Hepatocyte (in vitro differentiated cells): ENCODE measurements around the gene RAB40A. TPM values are rescaled to one million over a fixed set of nuclear protein-coding genes. Genes with fewer than 3 reads are reported as not detected.

Experiments
- DNase-seq: peaks from one replicate; pipeline ENCODE4 v3.0.0-alpha.2; 2016; ENCODE audit warnings: low spot score
- H2AFZ ChIP-seq: fragments of 200-600 bp; sonication (generic); 2 replicates; pipeline ENCODE4 v1.6.0; 2016; ENCODE audit warnings: antibody characterized with exemption, mild to moderate bottlenecking
- H3K27ac ChIP-seq: fragments of 200-600 bp; sonication (generic); 2 replicates; pipeline ENCODE4 v1.5.1; 2016; ENCODE audit warnings: mild to moderate bottlenecking
- H3K27me3 ChIP-seq: fragments of 200-600 bp; sonication (generic); 2 replicates; pipeline ENCODE4 v1.6.1; 2016
- H3K36me3 ChIP-seq: fragments of 200-600 bp; sonication (generic); replicated peaks from 2 replicates; pipeline ENCODE4 v1.5.1; 2016; ENCODE audit warnings: low read depth; ENCODE audit not compliant: insufficient read depth
- H3K4me1 ChIP-seq: fragments of 200-600 bp; sonication (generic); 2 replicates; pipeline ENCODE4 v1.5.1; 2016; ENCODE audit warnings: mild to moderate bottlenecking, moderate library complexity; ENCODE audit not compliant: insufficient read depth
- H3K4me2 ChIP-seq: fragments of 200-600 bp; sonication (generic); 2 replicates; pipeline ENCODE4 v1.6.0; 2016
- H3K4me3 ChIP-seq: fragments of 200-600 bp; sonication (generic); 2 replicates; pipeline ENCODE4 v1.5.1; 2016; ENCODE audit warnings: mild to moderate bottlenecking
- H3K79me2 ChIP-seq: fragments of 200-600 bp; sonication (generic); 2 replicates; pipeline ENCODE4 v1.6.0; 2017; ENCODE audit warnings: mild to moderate bottlenecking
- H3K9me2 ChIP-seq: fragments of 200-600 bp; sonication (generic); replicated peaks from 2 replicates; pipeline ENCODE4 v1.6.0; 2017; ENCODE audit warnings: mild to moderate bottlenecking; ENCODE audit not compliant: insufficient read depth
- H3K9me3 ChIP-seq: fragments of 200-600 bp; sonication (generic); 2 replicates; pipeline ENCODE4 v1.5.1; 2016; ENCODE audit warnings: low read depth, mild to moderate bottlenecking
- H4K20me1 ChIP-seq: fragments of 200-600 bp; sonication (generic); 2 replicates; pipeline ENCODE4 v1.6.0; 2016; ENCODE audit warnings: mild to moderate bottlenecking; ENCODE audit not compliant: insufficient read depth, poor library complexity, severe bottlenecking
- EZH2 ChIP-seq: fragments of 200-600 bp; sonication (generic); IDR thresholded peaks from 2 replicates; pipeline ENCODE4 v1.6.1; 2016; ENCODE audit warnings: antibody characterized with exemption, mild to moderate bottlenecking, borderline replicate concordance
- EZH2phosphoT487 ChIP-seq: fragments of 200-600 bp; sonication (generic); IDR thresholded peaks from one replicate; pipeline ENCODE4 v1.6.1; 2018; ENCODE audit warnings: antibody characterized with exemption, mild to moderate bottlenecking, low read depth, moderate library complexity; ENCODE audit not compliant: unreplicated experiment, severe bottlenecking
- WGBS: methylation state at CpG from one replicate; pipeline ENCODE4 v1.1.6; 2016; ENCODE audit warnings: low lambda C conversion rate; ENCODE audit errors: missing lambda C conversion rate; 5-methylcytosine and 5-hydroxymethylcytosine counted together
- polyA plus RNA-seq: library from polyadenylated mRNA; unstranded; fragments of >200 nt; fragmentation: Nextera tagmentation; extraction: Ambion mirVana; gene quantifications from 2 replicates; pipeline ENCODE4 v1.2.1, GENCODE V29; 2016
- total RNA-seq: library from RNA; depleted of rRNA; stranded (reverse); fragments of >200 nt; gene quantifications from 2 replicates; pipeline ENCODE4 v1.2.3, GENCODE V29; 2014
- TF ChIP-seq, protein P1 (sequence below): fragments of 200-600 bp; sonication (generic); IDR thresholded peaks from 2 replicates; pipeline ENCODE4 v1.5.1; 2016; ENCODE audit warnings: antibody characterized with exemption, mild to moderate bottlenecking; ENCODE audit not compliant: poor library complexity

The RAB40A gene
- total and polyA plus RNA-seq, 2 experiments from 2014 or later: 3.0 TPM

GRCh38 chrX:103510031-103510430 is 9.3 kb downstream of the RAB40A start:
- Histone ChIP-seq H4K20me1 (no peaks in the 10 kb centered on the region), H2AFZ (no peak overlapping the region), H3K36me3 (no peaks in the 10 kb centered on the region), H3K27me3 (no peaks in the 10 kb centered on the region), H3K9me2 (no peaks in the 10 kb centered on the region), H3K27ac (no peak overlapping the region), H3K79me2 (no peaks in the 10 kb centered on the region), H3K9me3 (no peaks in the 10 kb centered on the region), H3K4me2 (no peak overlapping the region), H3K4me1 (peaks cover 5% of the 10 kb centered on the region), H3K4me3 (no peak overlapping the region)
- DNase-seq: no peak
- no peak for TF ChIP-seq EZH2phosphoT487
- WGBS: 86% methylated on average over 6 of the region's 6 CpGs

- Histone ChIP-seq H4K20me1 (no peaks in the 10 kb centered on the region), H2AFZ (no peak overlapping the region), H3K27me3 (no peaks in the 10 kb centered on the region), H3K27ac (peak overlapping the region; percentile 29), H3K79me2 (no peaks in the 10 kb centered on the region), H3K4me2 (no peak overlapping the region), H3K9me3 (no peaks in the 10 kb centered on the region), H3K36me3 (no peaks in the 10 kb centered on the region), H3K9me2 (no peaks in the 10 kb centered on the region), H3K4me3 (no peak overlapping the region), H3K4me1 (peaks cover 12% of the 10 kb centered on the region)
- DNase-seq: no peak
- TF ChIP-seq EZH2phosphoT487 (no peak), EZH2 (no peak)
- TF ChIP-seq, protein P1, sequence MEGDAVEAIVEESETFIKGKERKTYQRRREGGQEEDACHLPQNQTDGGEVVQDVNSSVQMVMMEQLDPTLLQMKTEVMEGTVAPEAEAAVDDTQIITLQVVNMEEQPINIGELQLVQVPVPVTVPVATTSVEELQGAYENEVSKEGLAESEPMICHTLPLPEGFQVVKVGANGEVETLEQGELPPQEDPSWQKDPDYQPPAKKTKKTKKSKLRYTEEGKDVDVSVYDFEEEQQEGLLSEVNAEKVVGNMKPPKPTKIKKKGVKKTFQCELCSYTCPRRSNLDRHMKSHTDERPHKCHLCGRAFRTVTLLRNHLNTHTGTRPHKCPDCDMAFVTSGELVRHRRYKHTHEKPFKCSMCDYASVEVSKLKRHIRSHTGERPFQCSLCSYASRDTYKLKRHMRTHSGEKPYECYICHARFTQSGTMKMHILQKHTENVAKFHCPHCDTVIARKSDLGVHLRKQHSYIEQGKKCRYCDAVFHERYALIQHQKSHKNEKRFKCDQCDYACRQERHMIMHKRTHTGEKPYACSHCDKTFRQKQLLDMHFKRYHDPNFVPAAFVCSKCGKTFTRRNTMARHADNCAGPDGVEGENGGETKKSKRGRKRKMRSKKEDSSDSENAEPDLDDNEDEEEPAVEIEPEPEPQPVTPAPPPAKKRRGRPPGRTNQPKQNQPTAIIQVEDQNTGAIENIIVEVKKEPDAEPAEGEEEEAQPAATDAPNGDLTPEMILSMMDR: no peak
- 52% methylated on average over 1 of the region's 1 CpG for WGBS
Observed at GRCh38 chrX:103503853-103504207, 15.5 kb downstream of the RAB40A start.

DNA sequence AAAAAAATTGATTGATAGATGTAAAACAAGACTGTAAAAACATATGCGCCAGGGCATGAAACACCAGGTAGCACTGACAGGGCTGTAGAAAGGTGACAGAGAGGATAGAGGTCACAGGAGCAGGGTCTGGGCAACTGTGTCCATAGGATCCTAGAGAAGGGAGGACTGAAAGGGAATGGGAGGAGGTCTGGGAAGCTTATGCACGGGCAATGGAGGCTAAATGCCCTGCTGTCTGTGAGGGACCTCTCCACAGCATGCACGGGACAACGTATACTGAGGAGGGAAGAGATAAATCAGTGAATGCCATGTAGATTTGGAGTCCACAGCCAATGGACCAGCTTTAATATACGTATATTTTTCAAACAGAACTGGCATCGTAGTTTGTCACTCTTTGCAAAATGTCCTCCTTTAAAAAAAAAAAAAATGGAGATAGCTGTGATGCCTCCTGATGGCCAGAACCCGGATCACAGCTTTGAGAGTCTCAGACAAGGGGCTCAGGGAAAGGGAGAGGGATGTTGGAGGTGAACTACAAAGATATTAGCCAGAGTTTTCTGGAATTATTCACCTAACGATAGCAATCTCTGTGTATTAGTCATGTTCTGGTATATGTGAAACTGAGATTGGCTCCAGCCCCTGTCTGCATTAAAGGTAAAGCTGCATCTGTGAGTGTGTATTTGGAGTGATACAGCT is 16.0 kb downstream of the RAB40A start:
- WGBS: 54% methylated on average over 8 of the region's 8 CpGs
- Histone ChIP-seq H3K27me3 (no peaks in the 10 kb centered on the region), H3K9me3 (no peaks in the 10 kb centered on the region), H3K36me3 (no peaks in the 10 kb centered on the region), H3K4me2 (peak overlapping the region; percentile 44), H2AFZ (no peak overlapping the region), H3K27ac (peak overlapping the region; percentile 71), H3K79me2 (no peaks in the 10 kb centered on the region), H3K4me1 (peaks cover 12% of the 10 kb centered on the region), H3K4me3 (no peak overlapping the region), H4K20me1 (no peaks in the 10 kb centered on the region), H3K9me2 (no peaks in the 10 kb centered on the region)
- TF ChIP-seq, protein P1: no peak
- TF ChIP-seq EZH2phosphoT487 (no peak), EZH2 (no peak)
- no peak for DNase-seq

DNA sequence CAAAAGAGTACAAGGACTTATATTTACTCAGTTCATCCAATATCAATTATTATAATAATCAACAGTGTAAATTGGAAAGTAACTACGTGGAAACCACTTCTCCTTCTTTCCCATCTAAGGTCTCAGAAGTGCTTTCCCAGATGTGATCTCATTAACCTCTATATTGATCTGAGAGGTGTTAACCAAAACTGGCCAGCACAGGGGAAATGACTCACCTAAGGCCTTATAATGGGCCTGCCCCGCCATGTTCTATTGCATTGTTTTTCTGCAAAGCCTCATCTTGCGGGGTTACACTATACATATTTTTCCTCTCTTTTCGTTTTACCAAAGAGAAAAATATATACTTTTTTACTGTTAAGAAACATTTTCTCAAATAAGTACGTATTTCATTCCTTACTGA is 20.5 kb downstream of the RAB40A start:
- Histone ChIP-seq H4K20me1 (no peaks in the 10 kb centered on the region), H3K9me3 (no peaks in the 10 kb centered on the region), H3K4me2 (no peak overlapping the region), H3K36me3 (no peaks in the 10 kb centered on the region), H3K79me2 (no peaks in the 10 kb centered on the region), H3K9me2 (no peaks in the 10 kb centered on the region), H3K27me3 (no peaks in the 10 kb centered on the region), H3K4me1 (peaks cover 12% of the 10 kb centered on the region), H3K4me3 (no peak overlapping the region), H3K27ac (no peak overlapping the region), H2AFZ (no peak overlapping the region)
- WGBS: 80% methylated on average over 5 of the region's 5 CpGs
- DNase-seq: no peak
- TF ChIP-seq EZH2phosphoT487: no peak
- TF ChIP-seq, protein P1: no peak
- TF ChIP-seq EZH2: no peak
